ENCODE measurements around the gene SLC10A1.

- no peak for TF ChIP-seq CTCF (conservative IDR thresholded peaks at IDR 0.05; ENCODE audit: low read depth, low read length)
- TF ChIP-seq EZH2 (IDR thresholded peaks at IDR 0.05; ENCODE audit: low read length, unreplicated experiment), result no peak
- no peak for TF ChIP-seq EZH2phosphoT487 (IDR thresholded peaks at IDR 0.05; ENCODE audit: borderline replicate concordance, low read length)
These were observed 31.8 kb upstream of the SLC10A1 start for GRCh38 chr14:69828879-69829278.
